A673 (cell line): ENCODE measurements around the gene SLC22A23. TPM values are rescaled to one million over a fixed set of nuclear protein-coding genes. Genes with fewer than 3 reads are reported as not detected.

ENCODE experiments used
- BruUV-seq: library from RNA; stranded (reverse); fragments of 400-500 nt; replicated peaks from 2 replicates; lab custom pipeline; 2021; lab: Mats Ljungman, UMichigan
- CTCF ChIA-PET: fragments of 300-600 bp; sonication (Branson Sonifier 250); formaldehyde crosslinking; loops from one replicate; lab custom pipeline; 2022; ENCODE audit warnings: antibody characterized with exemption; lab: Charles Lee
- POLR2A ChIA-PET: fragments of 300-600 bp; sonication (Branson Sonifier 250); formaldehyde crosslinking; loops from one replicate; lab custom pipeline; 2022; ENCODE audit warnings: antibody characterized with exemption; ENCODE audit not compliant: low non-redundant PET; lab: Charles Lee
- DNase-seq: peaks from one replicate; pipeline ENCODE4 v3.0.0-alpha.2; 2015; ENCODE audit warnings: low spot score
- H3K27ac ChIP-seq: fragments of 200-600 bp; sonication (generic); 2 replicates; pipeline ENCODE4 v1.5.1; 2016; ENCODE audit warnings: mixed run types, low read depth, mild to moderate bottlenecking, mixed read lengths, antibody characterized with exemption, low read length; ENCODE audit not compliant: poor library complexity, severe bottlenecking
- H3K27me3 ChIP-seq: fragments of 200-600 bp; sonication (generic); replicated peaks from 2 replicates; pipeline ENCODE4 v1.6.1; 2017; ENCODE audit warnings: mixed run types, low read depth, mild to moderate bottlenecking, mixed read lengths, antibody characterized with exemption, low read length; ENCODE audit not compliant: insufficient read depth, poor library complexity
- H3K36me3 ChIP-seq: fragments of 200-600 bp; sonication (generic); 2 replicates; pipeline ENCODE4 v1.6.1; 2016; ENCODE audit warnings: mixed run types, mild to moderate bottlenecking, mixed read lengths, antibody characterized with exemption, low read length; ENCODE audit not compliant: insufficient read depth, poor library complexity, severe bottlenecking
- H3K4me1 ChIP-seq: fragments of 200-600 bp; sonication (generic); 2 replicates; pipeline ENCODE4 v1.6.1; 2017; ENCODE audit warnings: mixed run types, mild to moderate bottlenecking, mixed read lengths, antibody characterized with exemption, low read length; ENCODE audit not compliant: insufficient read depth, poor library complexity, severe bottlenecking
- H3K4me3 ChIP-seq: fragments of 200-600 bp; sonication (generic); 2 replicates; pipeline ENCODE4 v1.5.1; 2016; ENCODE audit warnings: low read depth, mixed run types, mild to moderate bottlenecking, mixed read lengths, low read length; ENCODE audit not compliant: poor library complexity, severe bottlenecking
- H3K9me3 ChIP-seq: fragments of 200-600 bp; sonication (generic); 2 replicates; pipeline ENCODE4 v1.6.1; 2016; ENCODE audit warnings: mixed run types, low read depth, mild to moderate bottlenecking, mixed read lengths, antibody characterized with exemption, low read length; ENCODE audit not compliant: poor library complexity, severe bottlenecking
- CTCF ChIP-seq: fragments of 300-800, 200-600 bp; sonication (generic); conservative IDR thresholded peaks from 2 replicates; pipeline ENCODE4 v1.5.1; 2017; ENCODE audit warnings: low read depth, mild to moderate bottlenecking, antibody characterized with exemption, low read length, moderate library complexity, mixed read lengths
- EZH2 ChIP-seq: fragments of 200-600 bp; sonication (generic); IDR thresholded peaks from 2 replicates; pipeline ENCODE4 v1.6.1; 2017; ENCODE audit warnings: borderline replicate concordance, low read depth, mild to moderate bottlenecking, mixed read lengths, antibody characterized with exemption, low read length; ENCODE audit not compliant: poor library complexity, severe bottlenecking
- intact Hi-C: fragments of 100-400 bp; cut with micrococcal nuclease; formaldehyde crosslinking; loops from one replicate; pipeline ENCODE4 v1.10.0; 2022; ENCODE audit not compliant: unreplicated experiment
- total RNA-seq: library from RNA; stranded (reverse); gene quantifications from 2 replicates; pipeline ENCODE4 v1.2.3, GENCODE V29; 2021

The SLC22A23 gene
- total RNA-seq, 1 experiment from 2014 or later, result 6.2 TPM

- CTCF ChIA-PET, result interaction anchor here (0.5 kb wide), 1 partner anchor 1699 kb away, joined by 7 read pairs; no protein-coding TSS in a partner anchor
- TF ChIP-seq CTCF, result no peak
- no peak for TF ChIP-seq EZH2
- no TSS peak for BruUV-seq
These were observed 146.1 kb downstream of the SLC22A23 start for GRCh38 chr6:3310703-3311102.

GRCh38 chr6:3310051-3310448, 146.8 kb downstream of the SLC22A23 start:
- Histone ChIP-seq H3K4me3 (no peak overlapping the region), H3K9me3 (no peaks in the 10 kb centered on the region), H3K27me3 (no peaks in the 10 kb centered on the region), H3K36me3 (no peaks in the 10 kb centered on the region), H3K4me1 (peaks cover 5% of the 10 kb centered on the region), H3K27ac (no peak overlapping the region)
- intact Hi-C loops, result no loop called here
- TF ChIP-seq EZH2, result no peak
- TF ChIP-seq CTCF, result no peak
- no peak for DNase-seq
- no TSS peak for BruUV-seq
- CTCF ChIA-PET, result interaction anchor here (0.5 kb wide), 1 partner anchor 1699 kb away, joined by 7 read pairs; no protein-coding TSS in a partner anchor
- POLR2A ChIA-PET, result no interaction called here

More at GRCh38 chr6:3310703-3311102, 146.1 kb downstream of the SLC22A23 start:
- H3K4me1 ChIP-seq, result peaks cover 5% of the 10 kb centered on the region
- POLR2A ChIA-PET, result no interaction called here
- H3K4me3 ChIP-seq, result no peak overlapping the region
- peak; percentile 22 for DNase-seq
- no peak overlapping the region for H3K27ac ChIP-seq
- H3K36me3 ChIP-seq, result no peaks in the 10 kb centered on the region
- H3K9me3 ChIP-seq, result no peaks in the 10 kb centered on the region
- intact Hi-C loops, result no loop called here
- H3K27me3 ChIP-seq, result no peaks in the 10 kb centered on the region

GRCh38 chr6:3309391-3310050, 147.3 kb downstream of the SLC22A23 start:
- H3K27me3 ChIP-seq, result no peaks in the 10 kb centered on the region
- H3K4me3 ChIP-seq, result no peak overlapping the region
- no TSS peak for BruUV-seq
- CTCF ChIA-PET, result no interaction called here
- TF ChIP-seq EZH2 (no peak), CTCF (no peak)
- DNase-seq, result no peak
- POLR2A ChIA-PET, result no interaction called here
- intact Hi-C loops, result no loop called here
- H3K36me3 ChIP-seq, result no peaks in the 10 kb centered on the region
- H3K9me3 ChIP-seq, result no peaks in the 10 kb centered on the region
- H3K4me1 ChIP-seq, result peaks cover 5% of the 10 kb centered on the region
- no peak overlapping the region for H3K27ac ChIP-seq
